NCI-H146 (cell line): ENCODE results near the gene UACA.
"Not testable (repeated sequence)": the region's sequence is repeated elsewhere in the genome, so short reads cannot be mapped to it uniquely, and the experiment has no call there.

Experiments
- DNase-seq: peaks from one replicate; lab custom pipeline; 2025; lab: John Stamatoyannopoulos, UW

The UACA gene

DNA sequence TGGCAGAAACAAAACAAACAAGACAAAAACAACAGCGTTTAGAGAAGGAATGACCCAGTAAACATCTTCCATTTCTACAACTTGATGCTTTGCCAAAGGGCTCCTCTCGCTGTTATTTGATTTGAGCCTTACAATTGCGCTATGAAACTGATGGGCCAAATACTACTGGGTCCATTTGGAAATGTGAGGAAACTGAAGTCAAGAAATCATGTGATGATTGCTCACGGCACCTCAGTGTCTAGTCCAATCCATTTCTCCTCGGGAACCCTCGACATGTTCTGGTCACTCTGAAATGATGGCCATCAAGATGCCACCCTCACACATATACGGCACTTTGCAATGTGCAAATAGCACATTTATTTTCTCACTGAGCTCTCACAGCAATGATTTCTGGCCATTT, 136.0 kb downstream of the UACA start:
- DNase-seq: no peak

DNA sequence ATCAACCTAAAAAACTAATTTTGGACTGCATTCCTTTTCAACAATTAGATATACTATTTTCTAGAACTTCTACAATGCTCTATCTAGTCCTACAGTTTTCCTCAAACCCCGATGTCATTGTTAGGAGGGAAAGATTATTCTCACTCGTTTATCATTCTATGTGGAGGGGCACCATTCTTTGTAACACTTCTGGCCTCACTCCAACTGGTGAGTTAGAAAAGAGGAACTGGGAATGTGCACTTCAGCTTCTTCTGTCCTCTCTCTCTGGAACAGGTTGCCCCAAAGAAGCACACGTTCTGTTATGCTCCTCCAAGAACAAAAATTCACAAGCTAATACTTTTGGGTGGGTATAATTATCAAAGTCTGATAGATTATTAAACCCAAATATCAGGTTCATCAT, 137.9 kb downstream of the UACA start:
- no peak for DNase-seq

GRCh38 chr15:70625011-70625410, 138.3 kb downstream of the UACA start:
- DNase-seq: no peak

- no peak for DNase-seq
Measured at GRCh38 chr15:70618929-70619328, 144.4 kb downstream of the UACA start.

GRCh38 chr15:70617911-70618287, 145.5 kb downstream of the UACA start:
- DNase-seq: no peak

GRCh38 chr15:70617076-70617910, 146.1 kb downstream of the UACA start:
- peak; percentile 58 for DNase-seq

- not testable (repeated sequence) for DNase-seq
Measured at GRCh38 chr15:70616311-70616756, 147.0 kb downstream of the UACA start.

GRCh38 chr15:70615435-70616310, 147.7 kb downstream of the UACA start:
- DNase-seq: no peak

DNA sequence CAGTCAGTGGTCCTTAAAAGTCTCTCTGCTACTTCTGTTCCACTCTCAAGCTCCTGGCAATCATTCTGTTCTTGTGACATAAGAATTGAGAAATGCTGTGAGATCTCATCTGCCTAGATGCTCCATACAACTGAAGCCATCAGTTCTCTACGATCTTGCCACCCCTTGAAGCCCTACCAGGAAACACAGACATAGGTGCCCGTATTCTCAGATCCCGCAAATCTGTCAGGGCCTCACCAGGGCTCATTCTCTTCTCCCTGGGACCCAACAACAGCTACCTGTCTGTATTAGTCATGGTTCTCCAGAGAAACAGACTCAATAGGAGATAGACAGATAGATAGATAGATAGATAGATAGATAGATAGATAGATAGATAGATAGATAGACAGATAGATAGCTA, 149.1 kb downstream of the UACA start:
- DNase-seq: no peak

- no peak for DNase-seq
Measured at GRCh38 chr15:70613271-70613670, 150.1 kb downstream of the UACA start.

DNA sequence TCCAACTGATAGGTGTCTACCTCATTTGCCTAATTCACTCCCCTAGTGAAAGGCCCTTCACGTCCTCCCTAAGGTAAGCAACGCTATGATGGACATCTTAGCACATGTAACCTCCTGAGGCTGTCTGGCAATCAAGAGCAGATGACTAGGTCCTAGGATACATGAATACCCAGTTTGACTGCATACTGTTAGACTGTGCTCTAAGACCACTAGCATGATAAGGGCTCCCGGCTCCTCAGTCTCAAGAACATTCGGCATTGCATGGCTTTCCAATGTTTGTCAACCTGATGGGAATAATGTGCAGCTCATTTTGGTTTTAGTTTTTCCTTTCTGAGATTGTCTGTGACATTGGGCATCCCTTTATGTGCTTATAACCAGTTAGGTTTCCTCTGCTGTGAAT, 152.1 kb downstream of the UACA start:
- DNase-seq: no peak

DNA sequence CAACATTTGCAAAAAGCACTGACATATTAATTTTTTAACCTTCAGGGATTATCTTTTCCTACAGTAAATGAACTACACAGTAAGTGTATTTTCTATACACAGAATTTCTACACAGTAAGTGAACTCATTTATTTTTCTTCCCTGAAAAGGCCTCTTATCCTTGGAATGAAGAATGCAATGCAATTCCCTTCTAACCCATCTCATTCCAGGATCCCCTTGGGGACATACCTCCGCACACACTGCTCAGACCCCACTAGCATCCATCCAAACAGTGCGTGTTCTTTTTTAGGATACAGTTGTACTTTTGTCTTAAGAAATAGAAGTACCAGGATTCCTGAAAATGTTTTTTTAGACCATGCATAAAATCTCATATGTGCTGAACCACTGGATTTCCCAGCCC, 152.8 kb downstream of the UACA start:
- DNase-seq: no peak

GRCh38 chr15:70609889-70610288, 153.5 kb downstream of the UACA start:
- no peak for DNase-seq

GRCh38 chr15:70608144-70608543, 155.2 kb downstream of the UACA start:
- no peak for DNase-seq

- no peak for DNase-seq
Measured at GRCh38 chr15:70605606-70606410, 157.6 kb downstream of the UACA start.

DNA sequence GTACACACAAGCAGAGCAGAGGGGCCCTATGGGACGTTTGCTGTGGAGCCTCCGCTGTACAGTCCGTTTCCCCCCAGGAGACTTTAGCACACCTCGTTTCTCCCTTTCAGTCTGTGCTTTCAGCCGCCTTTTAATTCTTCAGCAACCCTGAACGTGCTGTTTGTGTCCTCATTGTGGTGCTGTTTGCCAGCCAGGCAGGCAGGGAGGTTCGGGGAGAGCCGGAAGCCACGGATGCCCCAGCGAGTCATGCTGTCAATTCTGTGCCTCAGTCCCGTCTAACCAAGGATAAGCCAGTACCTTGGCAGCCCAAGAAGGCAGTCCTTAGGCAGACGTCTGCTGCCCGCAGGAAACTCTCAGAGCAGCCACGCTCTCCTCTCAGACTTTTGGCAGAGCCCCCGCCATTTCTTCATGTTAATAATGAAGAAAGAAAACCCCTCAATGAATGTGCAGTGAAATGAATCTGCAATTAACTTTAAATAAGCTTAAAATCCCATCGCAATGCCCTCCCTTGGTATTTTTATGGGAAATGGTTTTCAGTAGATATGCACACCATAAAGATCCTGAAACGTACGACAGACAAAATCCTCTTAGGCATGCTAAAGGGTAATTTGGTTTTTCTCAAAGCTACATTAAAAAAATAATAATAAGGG, 158.6 kb downstream of the UACA start:
- DNase-seq: no peak
